WTC11 (cell line): ENCODE results near the gene LYST. TPM values are rescaled to one million over a fixed set of nuclear protein-coding genes. Genes with fewer than 3 reads are reported as not detected.

Source experiments
- ATAC-seq: fragments of 200-7000 bp; cut with Tn5 transposase; 2 replicates; pipeline ENCODE4 v1.10.0; 2021; ENCODE audit warnings: mild to moderate bottlenecking, moderate library complexity
- CTCF ChIA-PET: fragments of 300-600 bp; sonication (Branson Sonifier 250); formaldehyde crosslinking; loops from one replicate; lab custom pipeline; 2021; ENCODE audit warnings: antibody characterized with exemption; lab: Charles Lee
- POLR2A ChIA-PET: fragments of 350-600 bp; sonication (Branson Sonifier 250); formaldehyde crosslinking; loops from one replicate; lab custom pipeline; 2021; ENCODE audit warnings: antibody characterized with exemption; lab: Charles Lee
- DNase-seq: peaks from one replicate; pipeline ENCODE4 v3.0.0; 2021; ENCODE audit warnings: low spot score
- H3K27ac Mint-ChIP-seq: 2 replicates; pipeline ENCODE4 v1.8.0; 2021; ENCODE audit warnings: mixed read lengths
- H3K27me3 Mint-ChIP-seq: 2 replicates; pipeline ENCODE4 v1.8.0; 2021; ENCODE audit warnings: low read depth, mild to moderate bottlenecking, moderate library complexity, mixed read lengths
- H3K36me3 Mint-ChIP-seq: 2 replicates; pipeline ENCODE4 v1.8.0; 2021; ENCODE audit warnings: mixed read lengths
- H3K4me1 Mint-ChIP-seq: 2 replicates; pipeline ENCODE4 v1.8.0; 2022; ENCODE audit warnings: mixed read lengths
- H3K4me3 Mint-ChIP-seq: 2 replicates; pipeline ENCODE4 v1.8.0; 2021; ENCODE audit warnings: mild to moderate bottlenecking, moderate library complexity, mixed read lengths
- H3K9me3 Mint-ChIP-seq: 2 replicates; pipeline ENCODE4 v1.8.0; 2021; ENCODE audit warnings: mixed read lengths
- ATF1 ChIP-seq: sonication (generic); formaldehyde crosslinking; IDR thresholded peaks from 2 replicates; pipeline ENCODE4 v1.8.1; 2023; ENCODE audit warnings: mild to moderate bottlenecking, moderate library complexity, missing genetic modification reagents
- ELF4 ChIP-seq: sonication (generic); formaldehyde crosslinking; IDR thresholded peaks from 2 replicates; pipeline ENCODE4 v1.8.1; 2022; ENCODE audit warnings: low read depth, mild to moderate bottlenecking, moderate library complexity, missing genetic modification reagents
- EMX1 ChIP-seq: fragments of 250-450 bp; sonication (Bioruptor Pico); IDR thresholded peaks from 2 replicates; pipeline ENCODE4 v1.8.0; 2021; ENCODE audit warnings: mild to moderate bottlenecking
- ESRRA ChIP-seq: sonication (generic); formaldehyde crosslinking; IDR thresholded peaks from 2 replicates; pipeline ENCODE4 v1.8.1; 2022; ENCODE audit warnings: mild to moderate bottlenecking, missing genetic modification reagents, borderline replicate concordance
- GRHL2 ChIP-seq: fragments of 250-450 bp; sonication (Bioruptor Pico); IDR thresholded peaks from 2 replicates; pipeline ENCODE4 v1.8.0; 2022; ENCODE audit warnings: mild to moderate bottlenecking, moderate library complexity; ENCODE audit not compliant: insufficient replicate concordance, severe bottlenecking
- HMGA2 ChIP-seq: fragments of 250-450 bp; sonication (Bioruptor Pico); IDR thresholded peaks from 2 replicates; pipeline ENCODE4 v1.4.0; 2021; ENCODE audit warnings: mild to moderate bottlenecking, moderate library complexity
- JUN ChIP-seq: sonication (generic); formaldehyde crosslinking; IDR thresholded peaks from 2 replicates; pipeline ENCODE4 v1.8.0; 2023; ENCODE audit warnings: mild to moderate bottlenecking, missing genetic modification reagents
- NFE2L1 ChIP-seq: sonication (generic); formaldehyde crosslinking; IDR thresholded peaks from 2 replicates; pipeline ENCODE4 v1.8.1; 2023; ENCODE audit warnings: missing genetic modification reagents
- NR3C1 ChIP-seq: sonication (generic); formaldehyde crosslinking; conservative IDR thresholded peaks from 2 replicates; pipeline ENCODE4 v1.8.1; 2023; ENCODE audit warnings: low read depth, mild to moderate bottlenecking, missing genetic modification reagents
- RORB ChIP-seq: fragments of 250-450 bp; sonication (Bioruptor Pico); IDR thresholded peaks from 2 replicates; pipeline ENCODE4 v1.9.0; 2021; ENCODE audit warnings: mild to moderate bottlenecking
- SOX15 ChIP-seq: fragments of 250-450 bp; sonication (Bioruptor Pico); IDR thresholded peaks from 2 replicates; pipeline ENCODE4 v1.9.0; 2021; ENCODE audit warnings: mild to moderate bottlenecking
- ZNF121 ChIP-seq: sonication (generic); formaldehyde crosslinking; IDR thresholded peaks from 2 replicates; pipeline ENCODE4 v1.8.0; 2023; ENCODE audit warnings: missing genetic modification reagents
- ZNF138 ChIP-seq: sonication (generic); formaldehyde crosslinking; conservative IDR thresholded peaks from 2 replicates; pipeline ENCODE4 v1.8.1; 2022; ENCODE audit warnings: mild to moderate bottlenecking, moderate library complexity, missing genetic modification reagents
- ZNF396 ChIP-seq: fragments of 250-450 bp; sonication (Bioruptor Pico); IDR thresholded peaks from 2 replicates; pipeline ENCODE4 v1.8.0; 2021; ENCODE audit warnings: mild to moderate bottlenecking, moderate library complexity, borderline replicate concordance
- total RNA-seq: library from RNA; stranded (reverse); gene quantifications from 3 replicates; pipeline ENCODE4 v1.2.3, GENCODE V29; 2021
- TF ChIP-seq, protein P1 (sequence below): sonication (generic); formaldehyde crosslinking; IDR thresholded peaks from 2 replicates; pipeline ENCODE4 v1.8.0; 2023; ENCODE audit warnings: missing genetic modification reagents
- TF ChIP-seq, protein P2 (sequence below): sonication (generic); formaldehyde crosslinking; IDR thresholded peaks from 2 replicates; pipeline ENCODE4 v1.8.1; 2023; ENCODE audit warnings: mild to moderate bottlenecking, missing genetic modification reagents, borderline replicate concordance
- TF ChIP-seq, protein P3 (sequence below): sonication (generic); formaldehyde crosslinking; IDR thresholded peaks from 2 replicates; pipeline ENCODE4 v1.8.0; 2023; ENCODE audit warnings: missing genetic modification reagents, mild to moderate bottlenecking, borderline replicate concordance
- TF ChIP-seq, protein P4 (sequence below): fragments of 250-450 bp; sonication (Bioruptor Pico); IDR thresholded peaks from 2 replicates; pipeline ENCODE4 v1.9.0; 2021; ENCODE audit warnings: moderate library complexity, mild to moderate bottlenecking, inconsistent platforms, borderline replicate concordance
- TF ChIP-seq, protein P5 (sequence below): sonication (generic); formaldehyde crosslinking; IDR thresholded peaks from 2 replicates; pipeline ENCODE4 v1.8.1; 2023; ENCODE audit warnings: mild to moderate bottlenecking, missing genetic modification reagents, moderate library complexity

Gene LYST
- total RNA-seq, 1 experiment from 2014 or later = 0.59 TPM

DNA sequence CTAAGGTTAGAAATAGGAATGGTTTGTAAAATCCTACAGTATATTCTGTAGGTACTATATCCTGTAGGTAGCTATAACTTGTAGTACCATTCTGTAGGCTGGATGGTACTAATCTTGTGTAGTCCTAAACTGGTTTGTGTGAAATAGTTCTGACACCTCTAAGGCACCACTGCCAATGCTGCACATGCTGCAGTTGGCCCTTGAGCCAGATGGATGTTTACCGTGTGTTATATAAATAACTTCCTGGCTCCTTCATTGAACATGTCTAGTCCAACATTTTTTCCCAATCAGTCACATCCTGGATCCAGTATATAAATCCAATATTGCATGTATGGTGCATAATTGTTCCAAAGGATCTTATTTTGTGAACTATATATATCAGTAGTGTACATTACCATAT lies 127.6 kb downstream of the LYST start:
- Mint-ChIP-seq H3K36me3 (no peaks in the 10 kb centered on the region), H3K9me3 (no peaks in the 10 kb centered on the region), H3K27me3 (no peaks in the 10 kb centered on the region), H3K4me3 (no peak overlapping the region), H3K4me1 (peaks cover 3% of the 10 kb centered on the region; the same call in 1 of the 2 replicates), H3K27ac (no peak overlapping the region)
- TF ChIP-seq ZNF396 (CRISPR knock-in tag) (no peak), NFE2L1 (CRISPR knock-in tag) (no peak), ESRRA (no peak), NR3C1 (no peak), RORB (CRISPR knock-in tag) (no peak), SOX15 (no peak), HMGA2 (CRISPR knock-in tag) (no peak), ZNF121 (CRISPR knock-in tag) (no peak), ZNF138 (CRISPR knock-in tag) (no peak), ELF4 (CRISPR knock-in tag) (no peak), ATF1 (CRISPR knock-in tag) (no peak), GRHL2 (CRISPR knock-in tag) (no peak), JUN (CRISPR knock-in tag) (no peak), EMX1 (CRISPR knock-in tag) (no peak)
- TF ChIP-seq, protein P1, sequence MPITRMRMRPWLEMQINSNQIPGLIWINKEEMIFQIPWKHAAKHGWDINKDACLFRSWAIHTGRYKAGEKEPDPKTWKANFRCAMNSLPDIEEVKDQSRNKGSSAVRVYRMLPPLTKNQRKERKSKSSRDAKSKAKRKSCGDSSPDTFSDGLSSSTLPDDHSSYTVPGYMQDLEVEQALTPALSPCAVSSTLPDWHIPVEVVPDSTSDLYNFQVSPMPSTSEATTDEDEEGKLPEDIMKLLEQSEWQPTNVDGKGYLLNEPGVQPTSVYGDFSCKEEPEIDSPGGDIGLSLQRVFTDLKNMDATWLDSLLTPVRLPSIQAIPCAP (CRISPR knock-in tag) = no peak
- TF ChIP-seq, protein P2, sequence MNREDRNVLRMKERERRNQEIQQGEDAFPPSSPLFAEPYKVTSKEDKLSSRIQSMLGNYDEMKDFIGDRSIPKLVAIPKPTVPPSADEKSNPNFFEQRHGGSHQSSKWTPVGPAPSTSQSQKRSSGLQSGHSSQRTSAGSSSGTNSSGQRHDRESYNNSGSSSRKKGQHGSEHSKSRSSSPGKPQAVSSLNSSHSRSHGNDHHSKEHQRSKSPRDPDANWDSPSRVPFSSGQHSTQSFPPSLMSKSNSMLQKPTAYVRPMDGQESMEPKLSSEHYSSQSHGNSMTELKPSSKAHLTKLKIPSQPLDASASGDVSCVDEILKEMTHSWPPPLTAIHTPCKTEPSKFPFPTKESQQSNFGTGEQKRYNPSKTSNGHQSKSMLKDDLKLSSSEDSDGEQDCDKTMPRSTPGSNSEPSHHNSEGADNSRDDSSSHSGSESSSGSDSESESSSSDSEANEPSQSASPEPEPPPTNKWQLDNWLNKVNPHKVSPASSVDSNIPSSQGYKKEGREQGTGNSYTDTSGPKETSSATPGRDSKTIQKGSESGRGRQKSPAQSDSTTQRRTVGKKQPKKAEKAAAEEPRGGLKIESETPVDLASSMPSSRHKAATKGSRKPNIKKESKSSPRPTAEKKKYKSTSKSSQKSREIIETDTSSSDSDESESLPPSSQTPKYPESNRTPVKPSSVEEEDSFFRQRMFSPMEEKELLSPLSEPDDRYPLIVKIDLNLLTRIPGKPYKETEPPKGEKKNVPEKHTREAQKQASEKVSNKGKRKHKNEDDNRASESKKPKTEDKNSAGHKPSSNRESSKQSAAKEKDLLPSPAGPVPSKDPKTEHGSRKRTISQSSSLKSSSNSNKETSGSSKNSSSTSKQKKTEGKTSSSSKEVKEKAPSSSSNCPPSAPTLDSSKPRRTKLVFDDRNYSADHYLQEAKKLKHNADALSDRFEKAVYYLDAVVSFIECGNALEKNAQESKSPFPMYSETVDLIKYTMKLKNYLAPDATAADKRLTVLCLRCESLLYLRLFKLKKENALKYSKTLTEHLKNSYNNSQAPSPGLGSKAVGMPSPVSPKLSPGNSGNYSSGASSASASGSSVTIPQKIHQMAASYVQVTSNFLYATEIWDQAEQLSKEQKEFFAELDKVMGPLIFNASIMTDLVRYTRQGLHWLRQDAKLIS = no peak
- TF ChIP-seq, protein P3, sequence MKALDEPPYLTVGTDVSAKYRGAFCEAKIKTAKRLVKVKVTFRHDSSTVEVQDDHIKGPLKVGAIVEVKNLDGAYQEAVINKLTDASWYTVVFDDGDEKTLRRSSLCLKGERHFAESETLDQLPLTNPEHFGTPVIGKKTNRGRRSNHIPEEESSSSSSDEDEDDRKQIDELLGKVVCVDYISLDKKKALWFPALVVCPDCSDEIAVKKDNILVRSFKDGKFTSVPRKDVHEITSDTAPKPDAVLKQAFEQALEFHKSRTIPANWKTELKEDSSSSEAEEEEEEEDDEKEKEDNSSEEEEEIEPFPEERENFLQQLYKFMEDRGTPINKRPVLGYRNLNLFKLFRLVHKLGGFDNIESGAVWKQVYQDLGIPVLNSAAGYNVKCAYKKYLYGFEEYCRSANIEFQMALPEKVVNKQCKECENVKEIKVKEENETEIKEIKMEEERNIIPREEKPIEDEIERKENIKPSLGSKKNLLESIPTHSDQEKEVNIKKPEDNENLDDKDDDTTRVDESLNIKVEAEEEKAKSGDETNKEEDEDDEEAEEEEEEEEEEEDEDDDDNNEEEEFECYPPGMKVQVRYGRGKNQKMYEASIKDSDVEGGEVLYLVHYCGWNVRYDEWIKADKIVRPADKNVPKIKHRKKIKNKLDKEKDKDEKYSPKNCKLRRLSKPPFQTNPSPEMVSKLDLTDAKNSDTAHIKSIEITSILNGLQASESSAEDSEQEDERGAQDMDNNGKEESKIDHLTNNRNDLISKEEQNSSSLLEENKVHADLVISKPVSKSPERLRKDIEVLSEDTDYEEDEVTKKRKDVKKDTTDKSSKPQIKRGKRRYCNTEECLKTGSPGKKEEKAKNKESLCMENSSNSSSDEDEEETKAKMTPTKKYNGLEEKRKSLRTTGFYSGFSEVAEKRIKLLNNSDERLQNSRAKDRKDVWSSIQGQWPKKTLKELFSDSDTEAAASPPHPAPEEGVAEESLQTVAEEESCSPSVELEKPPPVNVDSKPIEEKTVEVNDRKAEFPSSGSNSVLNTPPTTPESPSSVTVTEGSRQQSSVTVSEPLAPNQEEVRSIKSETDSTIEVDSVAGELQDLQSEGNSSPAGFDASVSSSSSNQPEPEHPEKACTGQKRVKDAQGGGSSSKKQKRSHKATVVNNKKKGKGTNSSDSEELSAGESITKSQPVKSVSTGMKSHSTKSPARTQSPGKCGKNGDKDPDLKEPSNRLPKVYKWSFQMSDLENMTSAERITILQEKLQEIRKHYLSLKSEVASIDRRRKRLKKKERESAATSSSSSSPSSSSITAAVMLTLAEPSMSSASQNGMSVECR (CRISPR knock-in tag) = no peak
- TF ChIP-seq, protein P4, sequence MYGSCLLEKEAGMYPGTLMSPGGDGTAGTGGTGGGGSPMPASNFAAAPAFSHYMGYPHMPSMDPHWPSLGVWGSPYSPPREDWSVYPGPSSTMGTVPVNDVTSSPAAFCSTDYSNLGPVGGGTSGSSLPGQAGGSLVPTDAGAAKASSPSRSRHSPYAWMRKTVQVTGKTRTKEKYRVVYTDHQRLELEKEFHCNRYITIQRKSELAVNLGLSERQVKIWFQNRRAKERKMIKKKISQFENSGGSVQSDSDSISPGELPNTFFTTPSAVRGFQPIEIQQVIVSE (CRISPR knock-in tag) = no peak
- TF ChIP-seq, protein P5, sequence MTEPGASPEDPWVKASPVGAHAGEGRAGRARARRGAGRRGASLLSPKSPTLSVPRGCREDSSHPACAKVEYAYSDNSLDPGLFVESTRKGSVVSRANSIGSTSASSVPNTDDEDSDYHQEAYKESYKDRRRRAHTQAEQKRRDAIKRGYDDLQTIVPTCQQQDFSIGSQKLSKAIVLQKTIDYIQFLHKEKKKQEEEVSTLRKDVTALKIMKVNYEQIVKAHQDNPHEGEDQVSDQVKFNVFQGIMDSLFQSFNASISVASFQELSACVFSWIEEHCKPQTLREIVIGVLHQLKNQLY (CRISPR knock-in tag) = no peak
- POLR2A ChIA-PET = no interaction called here
- DNase-seq (no peak), ATAC-seq (no peak)
- CTCF ChIA-PET = no interaction called here
